Trophoblast cell (in vitro differentiated cells and primary cell): ENCODE data around the gene ZC3H6.

Experiments used
- DNase-seq, 2 donors: peaks; one replicate each; pipeline ENCODE4 v3.0.0-alpha.2; 2016
- H2AFZ ChIP-seq: 2 replicates; pipeline ENCODE4 v1.6.1; 2013; ENCODE audit warnings: low read length, moderate library complexity, mild to moderate bottlenecking; ENCODE audit not compliant: insufficient read depth, poor library complexity
- H2AK5ac ChIP-seq: 2 replicates; pipeline ENCODE4 v1.6.1; 2013; ENCODE audit warnings: mild to moderate bottlenecking, low read length
- H2BK120ac ChIP-seq: 2 replicates; pipeline ENCODE4 v1.6.1; 2013; ENCODE audit warnings: low read length, mild to moderate bottlenecking, moderate library complexity; ENCODE audit not compliant: insufficient read depth, poor library complexity
- H2BK12ac ChIP-seq: 2 replicates; pipeline ENCODE4 v1.6.1; 2013; ENCODE audit warnings: mild to moderate bottlenecking, low read length, moderate library complexity
- H2BK5ac ChIP-seq: 2 replicates; pipeline ENCODE4 v1.6.1; 2013; ENCODE audit warnings: low read length, low read depth, moderate library complexity, mild to moderate bottlenecking; ENCODE audit not compliant: poor library complexity
- H3K14ac ChIP-seq: 2 replicates; pipeline ENCODE4 v1.6.1; 2013; ENCODE audit warnings: mild to moderate bottlenecking, low read length
- H3K18ac ChIP-seq: 2 replicates; pipeline ENCODE4 v1.6.1; 2013; ENCODE audit warnings: mild to moderate bottlenecking, low read length
- H3K23ac ChIP-seq: 2 replicates; pipeline ENCODE4 v1.6.1; 2013; ENCODE audit warnings: low read length
- H3K27ac ChIP-seq: 2 replicates; pipeline ENCODE4 v1.5.1; 2013; ENCODE audit warnings: low read depth, mild to moderate bottlenecking, inconsistent platforms, low read length, moderate library complexity
- H3K27me3 ChIP-seq: 2 replicates; pipeline ENCODE4 v1.6.1; 2013; ENCODE audit warnings: inconsistent platforms, mild to moderate bottlenecking, low read length, moderate library complexity; ENCODE audit not compliant: insufficient read depth
- H3K36me3 ChIP-seq, 2 experiments: 1 replicate in 1 of 2; 2 replicates in 1 of 2; pipeline ENCODE4 v1.6.1; 2013; ENCODE audit warnings: low read length in 2 of 2, mild to moderate bottlenecking in 2 of 2, moderate library complexity in 1 of 2; ENCODE audit not compliant: insufficient read depth in 2 of 2, control insufficient read depth in 1 of 2
- H3K4ac ChIP-seq: 2 replicates; pipeline ENCODE4 v1.6.1; 2013; ENCODE audit warnings: low read depth, mild to moderate bottlenecking, low read length, moderate library complexity
- H3K4me1 ChIP-seq, 2 experiments: 1 replicate in 1 of 2; 2 replicates in 1 of 2; pipeline ENCODE4 v1.6.1; 2013; ENCODE audit warnings: low read length in 2 of 2, mild to moderate bottlenecking in 2 of 2, moderate library complexity in 1 of 2; ENCODE audit not compliant: insufficient read depth in 2 of 2, control insufficient read depth in 1 of 2
- H3K4me2 ChIP-seq: 2 replicates; pipeline ENCODE4 v1.6.1; 2013; ENCODE audit warnings: inconsistent platforms, mild to moderate bottlenecking, low read length, moderate library complexity
- H3K4me3 ChIP-seq: 2 replicates; pipeline ENCODE4 v1.5.1; 2013; ENCODE audit warnings: mild to moderate bottlenecking, low read depth, low read length, inconsistent platforms
- H3K79me1 ChIP-seq: one replicate; pipeline ENCODE4 v1.6.1; 2013; ENCODE audit warnings: low read length
- H3K79me2 ChIP-seq: 2 replicates; pipeline ENCODE4 v1.6.1; 2013; ENCODE audit warnings: low read length, mild to moderate bottlenecking; ENCODE audit not compliant: control insufficient read depth, insufficient read depth, poor library complexity
- H3K9ac ChIP-seq: 2 replicates; pipeline ENCODE4 v1.6.1; 2013; ENCODE audit warnings: mild to moderate bottlenecking, low read length
- H3K9me3 ChIP-seq: 2 replicates; pipeline ENCODE4 v1.6.1; 2013; ENCODE audit warnings: low read depth, mild to moderate bottlenecking, control low read depth, inconsistent platforms, low read length; ENCODE audit not compliant: insufficient read depth
- H4K12ac ChIP-seq: 2 replicates; pipeline ENCODE4 v1.6.1; 2013; ENCODE audit warnings: low read depth, mild to moderate bottlenecking, low read length, moderate library complexity
- H4K8ac ChIP-seq: 2 replicates; pipeline ENCODE4 v1.6.1; 2013; ENCODE audit warnings: low read depth, mild to moderate bottlenecking, low read length, moderate library complexity
- H4K91ac ChIP-seq: one replicate; pipeline ENCODE4 v1.6.1; 2013; ENCODE audit warnings: low read depth, mild to moderate bottlenecking, low read length, moderate library complexity
- WGBS: extraction: QIAGEN DNeasy Blood & Tissue Kit; methylation state at CpG from one replicate; pipeline ENCODE4 v1.1.7; 2013; ENCODE audit warnings: missing lambda C conversion rate; ENCODE audit not compliant: insufficient read length, insufficient coverage; ENCODE audit errors: extremely low coverage; 5-methylcytosine and 5-hydroxymethylcytosine counted together

The ZC3H6 gene

GRCh38 chr2:112305132-112305531 lies 29.7 kb downstream of the ZC3H6 start:
- no CpG with 5 or more reads among the region's 1 CpG for WGBS
- no peak overlapping the region for H2AK5ac ChIP-seq
- no peaks in the 10 kb centered on the region for H3K36me3 ChIP-seq
- no peaks in the 10 kb centered on the region for H3K27me3 ChIP-seq
- no peak overlapping the region for H4K8ac ChIP-seq
- no peak overlapping the region for H3K18ac ChIP-seq
- no peak overlapping the region for H2BK12ac ChIP-seq
- H3K9me3 ChIP-seq, result no peaks in the 10 kb centered on the region
- H2AFZ ChIP-seq, result no peak overlapping the region
- H3K4me1 ChIP-seq, result no peaks in the 10 kb centered on the region
- H3K27ac ChIP-seq, result no peak overlapping the region
- no peaks in the 10 kb centered on the region for H3K79me1 ChIP-seq
- no peak overlapping the region for H3K14ac ChIP-seq
- no peak overlapping the region for H3K4ac ChIP-seq
- no peak overlapping the region for H2BK120ac ChIP-seq
- H2BK5ac ChIP-seq, result no peak overlapping the region
- no peaks in the 10 kb centered on the region for H3K79me2 ChIP-seq
- no peak overlapping the region for H4K12ac ChIP-seq
- DNase-seq, result no peak
- H3K23ac ChIP-seq, result no peak overlapping the region
- no peak overlapping the region for H4K91ac ChIP-seq
- H3K4me3 ChIP-seq, result no peak overlapping the region
- no peak overlapping the region for H3K9ac ChIP-seq
- no peak overlapping the region for H3K4me2 ChIP-seq

GRCh38 chr2:112310906-112311305 lies 35.5 kb downstream of the ZC3H6 start:
- no peak overlapping the region for H4K8ac ChIP-seq
- H3K79me2 ChIP-seq, result no peaks in the 10 kb centered on the region
- no peak overlapping the region for H3K14ac ChIP-seq
- no peak overlapping the region for H2BK5ac ChIP-seq
- no peak overlapping the region for H3K27ac ChIP-seq
- H4K91ac ChIP-seq, result no peak overlapping the region
- H3K4me2 ChIP-seq, result no peak overlapping the region
- H3K18ac ChIP-seq, result no peak overlapping the region
- H3K9ac ChIP-seq, result no peak overlapping the region
- no peaks in the 10 kb centered on the region for H3K36me3 ChIP-seq
- no peak overlapping the region for H2BK120ac ChIP-seq
- no peaks in the 10 kb centered on the region for H3K4me1 ChIP-seq
- no peak overlapping the region for H2AK5ac ChIP-seq
- DNase-seq, result no peak
- no peaks in the 10 kb centered on the region for H3K79me1 ChIP-seq
- H3K4ac ChIP-seq, result no peak overlapping the region
- no peak overlapping the region for H3K4me3 ChIP-seq
- no peak overlapping the region for H2AFZ ChIP-seq
- no peaks in the 10 kb centered on the region for H3K27me3 ChIP-seq
- no peak overlapping the region for H4K12ac ChIP-seq
- H3K9me3 ChIP-seq, result no peaks in the 10 kb centered on the region
- no peak overlapping the region for H2BK12ac ChIP-seq
- no peak overlapping the region for H3K23ac ChIP-seq

- Histone ChIP-seq H3K4me2 (no peak overlapping the region), H3K36me3 (no peaks in the 10 kb centered on the region), H3K4ac (no peak overlapping the region), H3K27me3 (no peaks in the 10 kb centered on the region), H4K91ac (no peak overlapping the region), H3K23ac (no peak overlapping the region), H2BK5ac (no peak overlapping the region), H4K12ac (no peak overlapping the region), H3K18ac (no peak overlapping the region), H2AFZ (no peak overlapping the region), H3K9ac (no peak overlapping the region), H2BK12ac (no peak overlapping the region), H3K14ac (no peak overlapping the region), H3K79me1 (no peaks in the 10 kb centered on the region), H2BK120ac (no peak overlapping the region), H3K4me1 (no peaks in the 10 kb centered on the region), H3K4me3 (no peak overlapping the region), H3K79me2 (no peaks in the 10 kb centered on the region), H2AK5ac (no peak overlapping the region), H3K27ac (no peak overlapping the region), H3K9me3 (no peaks in the 10 kb centered on the region), H4K8ac (no peak overlapping the region)
- DNase-seq, result no peak
Observed at GRCh38 chr2:112311932-112312331, 36.5 kb downstream of the ZC3H6 start.

GRCh38 chr2:112312821-112313220 lies 37.4 kb downstream of the ZC3H6 start:
- Histone ChIP-seq H2AK5ac (no peak overlapping the region), H3K4ac (no peak overlapping the region), H3K27ac (no peak overlapping the region), H3K79me2 (no peaks in the 10 kb centered on the region), H2BK5ac (no peak overlapping the region), H3K18ac (no peak overlapping the region), H3K23ac (no peak overlapping the region), H3K14ac (no peak overlapping the region), H2AFZ (no peak overlapping the region), H3K9me3 (no peaks in the 10 kb centered on the region), H3K27me3 (no peaks in the 10 kb centered on the region), H3K79me1 (no peaks in the 10 kb centered on the region), H3K4me2 (no peak overlapping the region), H3K36me3 (no peaks in the 10 kb centered on the region), H4K91ac (no peak overlapping the region), H4K8ac (no peak overlapping the region), H2BK120ac (no peak overlapping the region), H3K4me1 (no peaks in the 10 kb centered on the region), H2BK12ac (no peak overlapping the region), H3K9ac (no peak overlapping the region), H3K4me3 (no peak overlapping the region), H4K12ac (no peak overlapping the region)
- WGBS, result no CpG with 5 or more reads among the region's 2 CpGs
- no peak for DNase-seq

- H2BK5ac ChIP-seq, result no peak overlapping the region
- H3K79me2 ChIP-seq, result no peaks in the 10 kb centered on the region
- H4K12ac ChIP-seq, result no peak overlapping the region
- no peaks in the 10 kb centered on the region for H3K36me3 ChIP-seq
- H3K23ac ChIP-seq, result no peak overlapping the region
- H3K4me3 ChIP-seq, result no peak overlapping the region
- H3K4ac ChIP-seq, result no peak overlapping the region
- H4K8ac ChIP-seq, result no peak overlapping the region
- H3K79me1 ChIP-seq, result no peaks in the 10 kb centered on the region
- no peak overlapping the region for H3K27ac ChIP-seq
- no peaks in the 10 kb centered on the region for H3K4me1 ChIP-seq
- H3K27me3 ChIP-seq, result no peaks in the 10 kb centered on the region
- no peak overlapping the region for H3K18ac ChIP-seq
- H2BK120ac ChIP-seq, result no peak overlapping the region
- WGBS, result no CpG with 5 or more reads among the region's 1 CpG
- H3K9ac ChIP-seq, result no peak overlapping the region
- no peaks in the 10 kb centered on the region for H3K9me3 ChIP-seq
- H2BK12ac ChIP-seq, result no peak overlapping the region
- H2AK5ac ChIP-seq, result no peak overlapping the region
- no peak for DNase-seq
- no peak overlapping the region for H3K14ac ChIP-seq
- H2AFZ ChIP-seq, result no peak overlapping the region
- H4K91ac ChIP-seq, result no peak overlapping the region
- H3K4me2 ChIP-seq, result no peak overlapping the region
Observed at GRCh38 chr2:112314856-112315255, 39.5 kb downstream of the ZC3H6 start.
